ENCODE results near the gene SMAD5.
A peak's percentile ranks its signal among the peaks of the same experiment; 100 is the strongest.

Gene SMAD5

DNA sequence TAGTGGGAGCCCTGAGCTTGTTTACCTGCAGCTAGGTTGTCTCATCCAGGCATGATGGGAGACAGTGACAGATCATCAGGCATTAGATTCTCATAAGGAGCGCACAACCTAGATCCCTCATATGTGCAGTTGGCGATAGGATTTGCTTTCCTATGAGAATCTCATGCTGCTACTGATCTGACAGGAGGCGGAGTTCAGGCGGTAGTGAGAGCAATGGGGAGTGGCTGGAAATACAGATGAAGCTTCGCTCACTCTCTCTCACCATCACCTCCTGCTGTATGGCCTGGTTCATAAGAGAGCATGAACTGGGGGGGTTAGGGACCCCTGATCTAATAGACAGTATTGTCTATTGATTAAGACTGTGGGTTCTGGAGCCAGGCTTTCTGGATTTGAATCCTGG lies 24.9 kb downstream of the SMAD5 start:
- DNase-seq = no peak

GRCh38 chr5:136159457-136159856 lies 26.8 kb downstream of the SMAD5 start:
- no peak for DNase-seq

- no peak for DNase-seq
Observed at GRCh38 chr5:136162008-136162407, 29.4 kb downstream of the SMAD5 start.

GRCh38 chr5:136164226-136164625 lies 31.6 kb downstream of the SMAD5 start:
- no peak for DNase-seq

GRCh38 chr5:136166909-136167308 lies 34.3 kb downstream of the SMAD5 start:
- DNase-seq = peak; percentile 7

DNA sequence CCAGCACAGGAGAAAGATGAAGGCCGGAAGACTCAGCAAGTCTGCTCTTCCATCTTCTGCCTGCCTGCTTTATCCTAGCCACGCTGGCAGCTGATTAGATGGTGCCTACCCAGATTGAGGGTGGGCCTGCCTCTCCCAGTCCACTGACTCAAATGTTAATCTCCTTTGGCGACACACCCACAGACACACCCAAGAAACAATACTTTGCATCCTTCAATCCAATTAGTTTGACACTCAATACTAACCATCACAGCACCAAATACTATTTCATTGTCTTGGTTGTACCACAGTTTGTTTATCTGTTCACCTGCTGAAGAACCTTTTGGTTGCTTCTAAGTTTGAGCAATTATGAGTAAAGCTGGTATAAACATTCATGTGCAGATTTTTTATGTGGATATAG lies 36.6 kb downstream of the SMAD5 start:
- no peak for DNase-seq

DNA sequence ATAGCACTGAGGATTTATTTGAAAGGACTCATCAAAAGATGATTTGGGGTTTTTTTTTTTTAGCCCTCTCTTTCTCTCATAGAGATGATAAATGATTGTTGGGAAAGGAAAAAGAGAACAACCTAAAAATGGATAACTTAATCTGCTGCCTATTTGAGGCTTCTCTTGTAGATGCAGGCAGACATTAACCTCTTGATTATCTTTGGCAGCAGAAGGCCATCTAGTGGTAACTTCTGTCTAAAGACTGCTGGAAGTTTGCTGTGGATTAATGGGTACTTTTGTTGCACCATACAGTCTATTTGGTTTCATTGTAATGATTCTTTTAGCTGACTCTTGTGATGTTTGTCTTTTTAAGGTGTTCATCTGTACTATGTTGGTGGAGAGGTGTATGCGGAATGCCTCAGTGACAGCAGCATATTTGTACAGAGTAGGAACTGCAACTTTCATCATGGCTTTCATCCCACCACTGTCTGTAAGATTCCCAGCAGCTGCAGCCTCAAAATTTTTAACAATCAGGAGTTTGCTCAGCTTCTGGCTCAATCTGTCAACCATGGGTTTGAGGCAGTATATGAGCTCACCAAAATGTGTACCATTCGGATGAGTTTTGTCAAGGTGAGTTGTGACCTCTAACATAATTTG lies 41.5 kb downstream of the SMAD5 start:
- peak; percentile 53 for DNase-seq

GRCh38 chr5:136182618-136183017 lies 50.0 kb downstream of the SMAD5 start:
- no peak for DNase-seq

- no peak for DNase-seq
Observed at GRCh38 chr5:136185974-136186665, 53.5 kb downstream of the SMAD5 start.

GRCh38 chr5:136186796-136187195 lies 54.2 kb downstream of the SMAD5 start:
- no peak for DNase-seq

GRCh38 chr5:136188859-136189258 lies 56.2 kb downstream of the SMAD5 start:
- DNase-seq = no peak

GRCh38 chr5:136190091-136190720 lies 57.6 kb downstream of the SMAD5 start:
- no peak for DNase-seq

GRCh38 chr5:136190904-136191303 lies 58.3 kb downstream of the SMAD5 start:
- no peak for DNase-seq

DNA sequence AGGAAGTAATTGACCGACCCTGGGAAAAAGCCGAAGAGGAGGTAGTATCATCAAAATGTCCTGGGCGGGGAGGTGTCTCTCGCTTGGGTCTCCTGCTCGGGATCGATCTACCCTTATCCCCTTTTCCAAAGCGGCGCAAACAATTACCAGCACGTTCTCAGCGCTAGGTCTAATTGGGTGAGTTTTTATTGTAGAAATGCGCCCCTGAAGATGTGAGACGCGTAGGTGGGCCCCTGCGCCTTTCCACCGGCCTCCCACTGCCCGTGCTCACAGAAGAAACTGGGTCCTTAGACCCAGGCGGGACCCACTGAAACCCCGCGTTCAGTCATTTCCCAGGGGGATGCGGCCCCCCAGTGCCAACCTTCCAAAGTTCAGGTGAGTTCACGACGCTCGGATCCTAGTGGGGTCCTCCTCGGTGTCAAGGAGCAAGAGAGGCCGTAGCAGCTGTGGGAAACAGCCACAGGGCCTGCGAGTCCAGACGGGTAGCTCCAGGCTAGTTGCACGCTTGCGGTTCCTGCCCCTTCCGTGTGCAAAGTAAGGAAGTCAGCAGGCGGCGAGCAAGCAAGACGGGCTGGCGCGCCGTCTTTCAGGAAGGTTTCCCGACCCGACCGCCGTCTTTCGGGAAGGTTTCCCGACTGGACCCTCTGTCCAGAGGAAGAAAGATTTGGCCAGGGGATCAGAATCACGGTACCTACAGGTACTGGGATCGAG lies 58.8 kb downstream of the SMAD5 start:
- DNase-seq = peak; percentile 26

GRCh38 chr5:136192015-136192525 lies 59.4 kb downstream of the SMAD5 start:
- no peak for DNase-seq

GRCh38 chr5:136192526-136193321 lies 60.1 kb downstream of the SMAD5 start, which contains the start of gene SMIM32:
TSS of gene SMIM32 (minus strand) at chr5:136193162. CDS start at chr5:136192524, 638 bp downstream.
- no peak for DNase-seq

GRCh38 chr5:136193322-136193935 lies 60.8 kb downstream of the SMAD5 start:
- DNase-seq = no peak

GRCh38 chr5:136194576-136194975 lies 61.9 kb downstream of the SMAD5 start:
- no peak for DNase-seq

DNA sequence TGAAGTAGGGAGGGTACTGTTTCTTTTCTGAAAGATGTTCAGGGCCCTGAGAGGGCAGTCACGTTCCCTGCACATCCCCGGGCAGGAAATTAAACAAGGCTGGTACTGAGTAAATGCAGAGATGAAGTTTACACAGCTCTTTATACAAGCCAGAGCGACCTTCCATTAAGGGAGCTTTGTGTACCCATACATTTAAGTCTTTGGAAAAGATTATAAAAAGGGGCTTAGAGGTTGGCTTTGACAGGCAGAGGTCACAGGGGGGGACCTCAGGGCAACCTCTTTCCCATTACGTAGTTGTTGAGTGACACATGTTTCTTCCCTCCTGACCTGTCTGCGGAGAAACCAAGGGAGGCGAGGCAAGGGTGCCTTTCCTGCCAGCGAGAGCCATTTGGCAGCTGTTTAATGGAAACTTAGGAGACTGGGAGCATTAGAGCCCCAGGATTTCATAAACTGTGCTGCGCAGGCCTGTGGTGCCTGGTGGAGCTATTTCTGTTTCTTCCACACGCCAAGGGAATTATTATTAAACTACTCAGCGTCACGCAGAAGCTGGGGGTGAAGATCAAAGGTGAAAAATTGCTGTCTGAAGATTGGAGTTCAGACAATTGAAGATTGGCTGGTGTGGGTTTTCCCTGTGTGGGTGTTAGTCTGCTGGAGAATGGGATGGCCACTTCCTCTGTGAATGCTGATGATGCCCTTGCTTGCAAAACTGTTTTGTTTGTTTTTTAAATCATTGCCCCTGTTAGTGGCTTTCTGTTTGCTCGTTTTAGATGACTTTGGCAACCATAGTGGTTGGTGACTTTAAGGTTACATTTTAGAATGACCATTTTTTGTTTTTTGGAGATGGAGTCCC lies 63.6 kb downstream of the SMAD5 start:
- DNase-seq = no peak

DNA sequence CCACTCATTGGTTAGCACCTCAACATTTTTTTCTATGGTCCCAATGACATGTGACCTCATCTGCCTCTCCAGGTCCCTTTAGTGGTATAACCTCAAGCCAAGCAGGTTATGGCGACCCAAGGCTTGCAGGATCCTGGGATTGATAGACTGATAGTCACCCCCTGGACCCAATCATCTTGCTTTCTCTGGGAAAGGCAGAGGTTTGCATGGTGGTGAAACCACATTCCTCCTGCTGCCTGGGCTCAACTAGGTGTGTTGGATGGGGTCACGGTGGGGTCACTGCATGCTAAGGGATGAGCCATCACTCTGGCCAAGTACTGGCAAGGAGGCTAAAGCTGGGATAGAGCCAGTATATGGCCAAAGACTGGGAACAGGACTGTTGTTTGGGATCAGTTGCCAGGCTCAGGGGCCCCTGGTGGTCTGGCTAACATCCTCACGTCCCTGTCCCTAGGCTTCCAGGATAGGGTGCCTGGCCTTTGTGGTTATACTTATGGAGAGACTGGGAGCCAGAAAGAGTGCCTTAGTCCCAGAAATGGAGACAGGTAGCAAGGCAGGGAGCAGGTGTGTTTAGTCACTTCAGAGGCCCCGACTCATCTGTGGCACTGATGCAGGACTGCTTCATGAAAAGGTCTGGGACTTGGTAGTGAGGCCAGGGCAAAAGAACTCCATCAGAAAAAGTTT lies 65.0 kb downstream of the SMAD5 start:
- DNase-seq = no peak

Measured in suppressor macrophage treated with lipopolysaccharide for 4 hours (primary cell).